Fibroblast of villous mesenchyme (primary cell): Measurements from ENCODE around the gene SUSD3. TPM values are rescaled to one million over a fixed set of nuclear protein-coding genes. Genes with fewer than 3 reads are reported as not detected.

Experiments used
- DNase-seq: peaks from one replicate; pipeline ENCODE4 v3.0.0-alpha.2; 2010; ENCODE audit warnings: low read depth
- H3K4me3 ChIP-seq: 2 replicates; pipeline ENCODE4 v1.5.1; 2011; ENCODE audit warnings: low read depth, mild to moderate bottlenecking, low read length
- CTCF ChIP-seq: IDR thresholded peaks from 2 replicates; pipeline ENCODE4 v1.5.1; 2012; ENCODE audit warnings: low read depth, mild to moderate bottlenecking, low read length; ENCODE audit not compliant: insufficient read depth
- total RNA-seq: library from RNA; depleted of rRNA; stranded (reverse); fragments of >200 nt; gene quantifications from 2 replicates; pipeline ENCODE4 v1.2.3, GENCODE V29; 2012

SUSD3 gene
- total RNA-seq, 1 donor = 12.1 TPM

GRCh38 chr9:93023521-93023815 lies 35.0 kb upstream of the SUSD3 start:
- TF ChIP-seq CTCF = no peak
- DNase-seq = no peak
- H3K4me3 ChIP-seq = no peak overlapping the region

GRCh38 chr9:93024646-93024910 lies 33.9 kb upstream of the SUSD3 start:
- no peak for DNase-seq
- TF ChIP-seq CTCF = no peak
- no peak overlapping the region for H3K4me3 ChIP-seq

DNA sequence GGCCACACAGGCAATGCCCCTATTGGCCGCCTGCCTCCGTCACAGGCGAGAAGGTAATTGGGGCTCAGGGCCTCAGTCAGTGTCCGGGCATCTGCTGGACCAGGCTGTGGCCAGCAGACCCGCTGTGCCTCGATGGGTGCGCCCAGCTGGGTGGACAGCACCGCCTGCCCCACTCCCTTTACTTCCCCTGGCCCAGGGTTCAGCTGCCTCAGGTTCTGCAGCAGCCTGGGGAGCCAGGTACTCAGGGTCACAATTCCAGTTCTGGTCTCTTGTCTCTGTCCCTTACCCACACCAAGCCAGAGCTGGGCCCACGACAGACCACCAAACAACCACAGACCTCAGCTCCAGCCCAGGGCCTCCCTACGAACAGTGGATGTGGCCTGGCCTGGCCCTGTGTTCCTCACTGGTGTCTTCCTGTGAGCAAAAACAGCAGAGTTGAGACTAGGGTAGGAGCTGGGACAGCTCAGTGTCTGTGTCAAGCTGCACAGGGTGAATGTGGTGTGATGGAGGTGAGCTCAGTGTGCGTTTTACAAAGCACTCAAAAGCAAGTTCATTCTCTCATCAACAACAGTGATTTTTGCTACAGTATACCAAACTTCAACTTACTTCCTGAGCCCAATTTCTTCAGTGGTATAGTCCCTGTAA lies 33.4 kb upstream of the SUSD3 start:
- H3K4me3 ChIP-seq = no peak overlapping the region
- TF ChIP-seq CTCF = no peak
- DNase-seq = no peak

DNA sequence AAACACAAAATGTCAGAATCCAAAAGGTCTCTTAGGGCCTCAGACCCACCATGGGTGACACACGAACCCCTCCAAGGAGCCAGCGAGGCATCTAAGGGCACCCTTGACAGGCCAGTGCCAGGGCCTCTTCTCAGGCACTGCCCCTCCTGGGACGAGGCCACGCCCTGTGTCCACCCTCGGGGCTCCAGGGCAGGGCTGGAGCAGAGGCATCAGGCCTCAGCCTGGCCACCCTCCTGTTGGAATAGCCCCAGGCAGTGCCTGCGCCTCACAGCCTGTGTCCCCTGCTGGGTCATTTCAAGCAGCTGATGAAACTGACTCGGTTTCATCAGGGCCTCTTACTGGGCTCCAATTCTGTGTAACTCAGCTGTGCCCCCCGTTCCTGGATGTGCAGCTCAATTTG lies 32.8 kb upstream of the SUSD3 start:
- TF ChIP-seq CTCF = no peak
- DNase-seq = no peak

DNA sequence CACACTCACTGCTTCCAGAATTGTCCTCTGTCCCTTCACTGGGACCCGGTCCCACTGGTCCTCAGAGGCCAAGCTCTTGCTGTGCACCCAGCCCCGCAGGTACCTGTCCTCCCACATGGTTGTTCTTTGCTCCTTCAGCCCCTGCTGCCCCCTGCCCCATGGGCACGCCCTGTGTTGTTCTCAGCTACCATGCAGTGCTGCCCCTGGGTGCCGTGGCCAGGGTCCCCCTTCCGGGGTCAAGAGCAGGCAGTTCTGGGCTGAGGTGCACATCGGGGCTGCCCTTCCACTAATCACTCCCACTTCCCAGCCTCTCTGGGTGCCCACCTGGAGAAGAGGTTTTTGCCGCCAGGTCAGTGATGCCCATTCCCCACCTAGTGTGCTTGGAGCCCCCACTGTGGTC lies 31.9 kb upstream of the SUSD3 start:
- no peak overlapping the region for H3K4me3 ChIP-seq
- no peak for DNase-seq
- no peak for TF ChIP-seq CTCF

More for the DNA sequence above, 32.8 kb upstream of the SUSD3 start:
- H3K4me3 ChIP-seq = no peak overlapping the region

DNA sequence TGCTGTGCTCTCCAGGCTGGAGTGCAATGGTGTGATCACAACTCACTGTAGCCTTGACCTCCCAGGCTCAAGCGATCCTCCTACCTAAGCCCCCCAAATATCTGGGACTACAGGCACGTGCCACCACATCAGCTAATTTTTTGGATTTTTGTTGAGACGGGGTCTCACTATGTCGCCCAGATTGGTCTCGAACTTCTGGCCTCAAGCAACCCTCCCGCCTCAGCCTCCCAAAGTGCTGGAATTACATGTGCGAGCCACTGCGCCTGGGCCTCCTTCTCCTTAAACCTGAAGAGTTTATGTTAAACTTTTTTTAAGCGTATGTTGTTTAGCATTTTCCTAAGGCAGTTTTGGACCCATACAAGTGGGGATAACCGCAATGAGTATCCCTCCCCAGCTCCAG lies 30.8 kb upstream of the SUSD3 start:
- H3K4me3 ChIP-seq = no peak overlapping the region
- DNase-seq = no peak
- no peak for TF ChIP-seq CTCF

DNA sequence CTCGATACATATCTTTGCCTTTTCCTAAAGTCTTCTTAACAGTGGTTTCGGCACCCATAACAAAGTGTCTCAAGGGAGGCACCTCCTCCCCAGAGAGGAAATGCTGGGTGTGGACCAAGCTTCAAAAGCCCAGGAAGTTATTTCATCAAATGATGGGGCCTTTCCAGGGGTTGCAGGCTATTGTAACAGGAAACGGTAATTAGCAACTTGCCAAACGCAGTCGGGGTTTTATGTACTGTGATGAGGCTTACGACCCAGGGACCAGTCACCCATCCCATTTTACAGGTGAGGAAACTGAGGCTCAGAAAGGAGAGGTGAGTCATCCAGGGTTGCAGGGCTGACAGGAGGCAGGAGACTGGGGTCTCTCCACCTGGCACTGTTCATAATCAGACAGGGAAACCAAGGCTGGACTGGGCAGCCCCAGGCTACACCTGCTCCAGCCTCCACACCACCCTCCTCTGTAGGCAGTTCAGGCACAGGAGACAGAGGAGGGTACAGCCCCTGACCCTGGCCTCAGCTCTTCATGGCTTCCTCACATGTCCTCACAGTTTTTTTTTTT lies 30.0 kb upstream of the SUSD3 start:
- DNase-seq = no peak
- no peak overlapping the region for H3K4me3 ChIP-seq
- TF ChIP-seq CTCF = no peak
